ENCODE measurements around the gene STUM.

Gene STUM

DNA sequence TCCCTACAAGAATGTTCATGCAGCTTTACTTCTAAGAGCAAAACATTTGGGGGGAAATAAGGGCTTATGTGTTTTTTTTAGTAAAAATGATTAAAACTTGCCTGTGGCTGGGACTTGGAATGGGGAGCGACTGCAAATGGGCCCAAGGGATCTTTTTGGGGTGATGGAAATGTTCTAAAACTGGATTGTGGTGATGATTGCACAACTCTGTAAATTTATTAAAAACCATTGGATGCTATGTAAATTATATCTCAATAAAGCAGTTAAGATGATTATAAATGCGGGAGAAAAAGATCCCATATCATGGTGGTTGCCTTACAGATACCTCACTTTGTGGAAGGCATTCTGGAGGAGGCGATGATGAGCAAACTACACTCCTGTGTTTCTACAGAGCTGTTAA, 30.2 kb upstream of the STUM start:
- no peak overlapping the region for H3K4me3 ChIP-seq (ENCODE audit: low read depth, low read length)
- DNase-seq (ENCODE audit: low read depth): no peak
- TF ChIP-seq, protein P1, sequence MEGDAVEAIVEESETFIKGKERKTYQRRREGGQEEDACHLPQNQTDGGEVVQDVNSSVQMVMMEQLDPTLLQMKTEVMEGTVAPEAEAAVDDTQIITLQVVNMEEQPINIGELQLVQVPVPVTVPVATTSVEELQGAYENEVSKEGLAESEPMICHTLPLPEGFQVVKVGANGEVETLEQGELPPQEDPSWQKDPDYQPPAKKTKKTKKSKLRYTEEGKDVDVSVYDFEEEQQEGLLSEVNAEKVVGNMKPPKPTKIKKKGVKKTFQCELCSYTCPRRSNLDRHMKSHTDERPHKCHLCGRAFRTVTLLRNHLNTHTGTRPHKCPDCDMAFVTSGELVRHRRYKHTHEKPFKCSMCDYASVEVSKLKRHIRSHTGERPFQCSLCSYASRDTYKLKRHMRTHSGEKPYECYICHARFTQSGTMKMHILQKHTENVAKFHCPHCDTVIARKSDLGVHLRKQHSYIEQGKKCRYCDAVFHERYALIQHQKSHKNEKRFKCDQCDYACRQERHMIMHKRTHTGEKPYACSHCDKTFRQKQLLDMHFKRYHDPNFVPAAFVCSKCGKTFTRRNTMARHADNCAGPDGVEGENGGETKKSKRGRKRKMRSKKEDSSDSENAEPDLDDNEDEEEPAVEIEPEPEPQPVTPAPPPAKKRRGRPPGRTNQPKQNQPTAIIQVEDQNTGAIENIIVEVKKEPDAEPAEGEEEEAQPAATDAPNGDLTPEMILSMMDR (IDR thresholded peaks at IDR 0.05; ENCODE audit: control insufficient read depth, extremely low read depth, insufficient read depth): no peak

DNA sequence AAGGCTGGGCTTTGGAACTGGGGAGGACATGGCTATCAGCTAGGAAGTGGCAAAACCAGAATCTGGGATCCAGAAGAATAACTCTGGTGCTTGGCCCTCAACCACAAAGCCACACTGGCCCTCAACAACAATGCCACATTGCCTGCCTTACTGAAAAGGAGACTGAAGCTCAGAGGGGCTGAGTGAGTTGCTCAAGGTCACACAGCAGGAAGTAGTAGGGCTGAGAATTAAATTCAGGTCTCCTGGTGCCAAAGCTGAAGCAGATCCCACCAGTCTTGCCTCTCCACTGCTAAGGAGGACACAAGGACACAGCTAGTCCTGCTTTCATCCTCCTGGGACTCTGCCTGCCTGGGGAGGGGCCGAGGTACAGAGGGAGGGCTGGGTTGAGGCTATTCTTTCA, 29.4 kb upstream of the STUM start:
- DNase-seq (ENCODE audit: low read depth): no peak
- no peak overlapping the region for H3K4me3 ChIP-seq (ENCODE audit: low read depth, low read length)
- TF ChIP-seq, protein P1 (IDR thresholded peaks at IDR 0.05; ENCODE audit: control insufficient read depth, extremely low read depth, insufficient read depth): no peak

DNA sequence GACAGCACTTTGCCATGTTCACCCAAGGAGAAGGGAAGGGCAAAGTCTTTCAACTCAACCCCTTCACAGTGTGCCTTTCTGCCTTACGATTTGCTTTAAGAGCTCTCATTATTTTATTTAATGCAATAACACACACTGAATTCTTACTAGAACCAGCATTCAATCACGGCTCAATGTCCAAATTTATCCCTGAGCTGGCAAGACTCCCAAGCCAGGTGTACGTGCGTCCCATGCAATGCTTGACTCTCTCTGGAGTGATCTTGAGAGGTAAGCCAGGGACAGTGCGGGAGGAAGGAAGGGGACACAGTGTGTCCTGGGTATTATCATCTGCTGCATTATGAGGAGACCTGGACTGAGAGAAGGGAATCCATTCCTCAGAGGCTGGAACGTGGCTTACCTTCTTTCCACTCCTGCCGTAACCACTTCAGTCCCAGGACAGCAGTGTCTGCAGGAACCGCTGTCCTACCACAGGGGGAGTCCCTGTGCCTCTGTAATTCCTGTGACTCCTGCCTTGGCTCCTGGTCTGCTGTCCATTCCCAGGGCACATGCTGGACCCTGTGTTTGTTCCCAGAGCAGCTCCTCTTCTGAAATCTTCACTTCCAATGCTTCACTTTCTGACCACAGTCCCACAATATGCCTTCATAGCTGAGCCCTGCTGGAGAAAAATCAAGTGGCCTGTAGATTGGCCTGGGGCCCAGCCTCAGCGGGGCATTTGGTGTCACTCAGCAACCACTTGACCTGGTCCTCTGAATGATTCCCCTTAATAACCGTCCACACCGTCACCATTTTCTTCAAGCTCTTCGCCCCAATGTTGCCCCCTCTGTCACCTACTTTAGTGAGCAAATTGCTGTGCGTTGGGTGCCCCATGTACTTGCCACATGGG, 28.6 kb upstream of the STUM start:
- no peak for DNase-seq (ENCODE audit: low read depth)
- TF ChIP-seq, protein P1 (IDR thresholded peaks at IDR 0.05; ENCODE audit: control insufficient read depth, extremely low read depth, insufficient read depth): no peak
- no peak overlapping the region for H3K4me3 ChIP-seq (ENCODE audit: low read depth, low read length)

DNA sequence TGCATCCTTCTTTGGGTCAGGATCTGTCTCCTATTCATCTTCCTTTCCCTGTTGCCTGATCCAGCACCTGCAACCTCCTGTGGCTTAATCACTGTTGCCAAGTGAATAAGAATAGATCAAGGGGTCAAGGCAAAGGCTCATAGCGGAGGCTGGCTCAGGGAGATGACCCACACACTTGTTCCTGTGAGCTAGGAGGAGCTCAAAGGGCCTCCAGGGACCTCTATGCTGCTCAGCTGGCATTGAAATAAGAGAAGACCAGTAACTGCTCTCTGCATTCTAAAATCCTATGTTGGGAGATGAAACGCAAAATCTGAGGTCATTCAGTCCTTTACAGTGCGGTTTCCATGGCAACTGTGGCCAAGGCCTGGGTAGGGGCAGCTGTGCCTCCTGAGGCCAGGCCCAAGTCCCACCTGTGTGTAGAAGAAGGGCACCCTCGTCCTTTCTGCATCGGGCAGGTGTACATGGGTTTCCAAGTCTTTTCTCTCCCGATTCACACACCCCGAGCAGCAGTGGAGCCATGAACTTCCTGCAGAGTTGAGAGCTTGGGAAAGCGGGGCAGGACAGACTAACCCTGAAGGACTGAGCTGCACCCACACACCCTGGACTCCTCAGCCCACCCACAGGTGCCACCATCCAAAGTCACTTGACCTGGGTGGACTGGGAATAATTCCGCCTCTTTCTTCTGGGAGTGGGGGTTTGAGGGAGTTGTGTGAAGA, 27.8 kb upstream of the STUM start:
- TF ChIP-seq, protein P1 (IDR thresholded peaks at IDR 0.05; ENCODE audit: control insufficient read depth, extremely low read depth, insufficient read depth): no peak
- DNase-seq (ENCODE audit: low read depth): no peak
- no peak overlapping the region for H3K4me3 ChIP-seq (ENCODE audit: low read depth, low read length)

DNA sequence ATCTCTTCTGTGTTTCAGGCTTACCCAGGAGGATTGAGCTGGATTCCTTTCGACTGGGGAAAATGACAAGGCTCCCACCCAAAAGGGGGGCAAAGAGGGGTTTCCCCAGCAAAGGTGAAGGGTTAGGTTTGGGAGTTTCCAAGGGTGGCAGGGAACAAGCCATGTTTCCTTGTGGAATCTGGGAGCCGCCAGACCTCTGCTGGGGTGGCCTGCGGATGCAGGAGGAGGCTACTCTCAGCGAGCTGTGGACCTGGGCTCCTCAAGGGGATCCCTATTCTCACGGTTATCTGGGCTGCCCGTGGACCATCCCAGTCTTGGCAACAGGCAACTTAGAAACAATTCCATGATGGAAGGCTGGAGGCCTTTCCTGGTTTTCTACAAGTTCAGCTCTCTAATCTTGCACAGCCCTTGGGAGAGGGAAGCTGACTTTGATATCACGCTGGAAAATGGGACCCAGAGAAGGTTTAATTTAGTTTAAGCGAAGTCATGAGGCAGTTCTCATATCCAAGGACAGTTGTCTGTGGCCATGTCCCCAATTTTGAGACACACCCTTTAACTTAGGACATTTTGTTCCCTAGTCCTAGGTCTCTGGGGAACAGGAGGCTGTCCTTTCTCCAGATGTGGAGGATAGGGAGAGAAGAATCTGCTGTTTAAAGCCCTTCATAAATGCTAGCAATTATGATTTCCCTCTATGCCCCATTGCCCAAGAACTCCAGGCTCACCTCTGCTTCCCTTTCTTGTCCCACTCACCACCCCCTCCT, 24.7 kb upstream of the STUM start:
- TF ChIP-seq, protein P1 (IDR thresholded peaks at IDR 0.05; ENCODE audit: control insufficient read depth, extremely low read depth, insufficient read depth): no peak
- no peak for DNase-seq (ENCODE audit: low read depth)
- H3K4me3 ChIP-seq (ENCODE audit: low read depth, low read length): no peak overlapping the region

DNA sequence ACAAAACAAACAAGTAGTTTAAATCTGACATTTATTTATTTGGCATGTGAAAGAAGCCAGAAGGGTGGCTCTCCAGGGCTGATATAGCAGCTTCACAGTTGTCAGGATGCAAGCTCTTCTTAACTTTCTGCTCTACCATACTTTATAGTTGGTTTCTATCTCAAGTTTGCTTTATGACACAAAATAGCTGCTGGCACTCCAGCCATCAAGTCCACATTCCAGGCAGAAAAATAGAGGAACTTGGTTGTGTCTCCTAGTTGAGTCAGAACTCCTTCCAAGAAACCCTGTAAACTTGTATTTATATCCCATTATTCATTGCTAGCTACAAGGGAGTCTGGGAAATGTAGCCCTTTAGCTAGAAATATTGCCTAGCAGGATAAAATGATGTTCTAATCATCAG, 24.0 kb upstream of the STUM start:
- DNase-seq (ENCODE audit: low read depth): no peak
- TF ChIP-seq, protein P1 (IDR thresholded peaks at IDR 0.05; ENCODE audit: control insufficient read depth, extremely low read depth, insufficient read depth): no peak
- H3K4me3 ChIP-seq (ENCODE audit: low read depth, low read length): no peak overlapping the region

Data from LNCaP clone FGC (cell line).